PC-9 (cell line): Measurements from ENCODE around the gene CACNG7. TPM values are rescaled to one million over a fixed set of nuclear protein-coding genes. Genes with fewer than 3 reads are reported as not detected.

Source experiments
- BruUV-seq: library from RNA; stranded (reverse); fragments of 400-500 nt; replicated peaks from 2 replicates; lab custom pipeline; 2021; lab: Mats Ljungman, UMichigan
- CTCF ChIA-PET: fragments of 300-600 bp; sonication (Branson Sonifier 250); formaldehyde crosslinking; loops from one replicate; lab custom pipeline; 2022; ENCODE audit warnings: antibody characterized with exemption; lab: Charles Lee
- POLR2A ChIA-PET: fragments of 300-600 bp; sonication (Branson Sonifier 250); formaldehyde crosslinking; loops from one replicate; lab custom pipeline; 2022; ENCODE audit warnings: antibody characterized with exemption; ENCODE audit not compliant: unreplicated experiment; lab: Charles Lee
- DNase-seq, 2 experiments: peaks; one replicate each; pipeline versions ENCODE4 v3.0.0 to v3.0.0-alpha.2; 2015 to 2022; ENCODE audit warnings: mixed read lengths in 1 of 2
- H2AFZ ChIP-seq: fragments of 200-600 bp; sonication (generic); 2 replicates; pipeline ENCODE4 v1.8.1; 2017; ENCODE audit warnings: antibody characterized with exemption
- H3F3A ChIP-seq: fragments of 200-600 bp; sonication (generic); 2 replicates; pipeline ENCODE4 v1.8.1; 2017; ENCODE audit warnings: antibody characterized with exemption, mild to moderate bottlenecking, low read depth; ENCODE audit not compliant: insufficient read depth
- H3K27ac ChIP-seq: fragments of 200-600 bp; sonication (generic); 2 replicates; pipeline ENCODE4 v1.6.1; 2016; ENCODE audit warnings: mixed run types
- H3K27me3 ChIP-seq: fragments of 200-600 bp; sonication (generic); 2 replicates; pipeline ENCODE4 v1.6.1; 2016; ENCODE audit warnings: low read depth, mixed run types; ENCODE audit not compliant: insufficient read depth
- H3K36me3 ChIP-seq: fragments of 200-600 bp; sonication (generic); 2 replicates; pipeline ENCODE4 v1.6.1; 2016; ENCODE audit warnings: low read depth, mixed run types
- H3K4me1 ChIP-seq: fragments of 200-600 bp; sonication (generic); replicated peaks from 2 replicates; pipeline ENCODE4 v1.6.1; 2016; ENCODE audit warnings: mixed run types; ENCODE audit not compliant: insufficient read depth
- H3K4me2 ChIP-seq: fragments of 200-600 bp; sonication (generic); 2 replicates; pipeline ENCODE4 v1.6.1; 2017; ENCODE audit warnings: mixed run types
- H3K4me3 ChIP-seq: fragments of 200-600 bp; sonication (generic); 2 replicates; pipeline ENCODE4 v1.6.1; 2016; ENCODE audit warnings: mixed run types
- H3K79me2 ChIP-seq: fragments of 200-600 bp; sonication (generic); 2 replicates; pipeline ENCODE4 v1.6.1; 2017; ENCODE audit warnings: low read depth, mixed run types
- H3K9me2 ChIP-seq: fragments of 200-600 bp; sonication (generic); 2 replicates; pipeline ENCODE4 v1.8.1; 2017; ENCODE audit warnings: mild to moderate bottlenecking; ENCODE audit not compliant: insufficient read depth
- H3K9me3 ChIP-seq: fragments of 200-600 bp; sonication (generic); 2 replicates; pipeline ENCODE4 v1.8.1; 2016; ENCODE audit warnings: low read depth; ENCODE audit not compliant: insufficient read depth
- H4K20me1 ChIP-seq: fragments of 200-600 bp; sonication (generic); 2 replicates; pipeline ENCODE4 v1.8.1; 2017; ENCODE audit not compliant: insufficient read depth
- CTCF ChIP-seq: fragments of 200-600 bp; sonication (generic); conservative IDR thresholded peaks from 2 replicates; pipeline ENCODE4 v1.6.1; 2017; ENCODE audit warnings: mixed run types, antibody characterized with exemption, mild to moderate bottlenecking, moderate library complexity
- EZH2 ChIP-seq: fragments of 200-600 bp; sonication (generic); IDR thresholded peaks from 2 replicates; pipeline ENCODE4 v1.8.0; 2017; ENCODE audit warnings: antibody characterized with exemption, low read depth
- intact Hi-C: fragments of 100-400 bp; cut with micrococcal nuclease; formaldehyde crosslinking; loops from one replicate; pipeline ENCODE4 v1.10.0; 2022; ENCODE audit not compliant: unreplicated experiment
- total RNA-seq: library from RNA; stranded (reverse); gene quantifications from 2 replicates; pipeline ENCODE4 v1.2.3, GENCODE V29; 2021

The CACNG7 gene
- total RNA-seq, 1 experiment from 2014 or later: not detected

- Histone ChIP-seq H3K27me3 (no peaks in the 10 kb centered on the region), H3K79me2 (no peaks in the 10 kb centered on the region), H2AFZ (peak overlapping the region; percentile 86), H3F3A (peaks cover 25% of the 10 kb centered on the region), H3K4me2 (peak overlapping the region; percentile 90), H3K4me3 (peak overlapping the region; percentile 61; the same call in 1 of the 2 replicates), H3K9me2 (no peaks in the 10 kb centered on the region), H3K36me3 (no peaks in the 10 kb centered on the region; the same call in 1 of the 2 replicates), H3K4me1 (peaks cover 22% of the 10 kb centered on the region), H3K9me3 (no peaks in the 10 kb centered on the region), H3K27ac (no peak overlapping the region), H4K20me1 (no peaks in the 10 kb centered on the region)
- DNase-seq: peak in 1 of 2 experiments; percentile 11
- TF ChIP-seq CTCF (no peak), EZH2 (no peak)
- ChIA-PET CTCF (interaction anchor here (1.0 kb wide), 1 partner anchor 88 kb away, joined by 3 read pairs; no protein-coding TSS in a partner anchor), POLR2A (interaction anchor here (1.4 kb wide), 1 partner anchor 13 kb away, joined by 9 read pairs; the partner anchor contains the start of gene MYADM)
- intact Hi-C loops: loop anchor here (5.0 kb wide), 1 partner anchor 141 kb away; no protein-coding TSS in a partner anchor
- no TSS peak for BruUV-seq
Measured at GRCh38 chr19:53880711-53881481, 28.2 kb upstream of the CACNG7 start.

GRCh38 chr19:53881482-53882390 is 27.3 kb upstream of the CACNG7 start, which contains the start of gene PRKCG:
PRKCG (plus strand) TSS chr19:53882197; CDS start chr19:53882495, 298 bp downstream.
- DNase-seq: peak; percentile 72 to 93
- intact Hi-C loops: loop anchor here (1.0 to 5.0 kb wide), 2 partner anchors 39 to 141 kb away; no protein-coding TSS in a partner anchor

More at GRCh38 chr19:53881482-53882390, 27.3 kb upstream of the CACNG7 start, which contains the start of gene PRKCG:
- Histone ChIP-seq H3K4me2 (peak within 1 kb of the TSS; percentile 90), H3K4me3 (peak within 1 kb of the TSS; percentile 61), H2AFZ (peak within 1 kb of the TSS; percentile 86), H3K9me3 (no peaks in the 10 kb centered on the region), H3K79me2 (no peaks in the 10 kb centered on the region), H4K20me1 (no peaks in the 10 kb centered on the region), H3K4me1 (peaks cover 22% of the 10 kb centered on the region), H3F3A (peaks cover 27% of the 10 kb centered on the region), H3K36me3 (no peaks in the 10 kb centered on the region), H3K27ac (no peak within 1 kb of the TSS), H3K9me2 (no peaks in the 10 kb centered on the region), H3K27me3 (no peaks in the 10 kb centered on the region)
- TF ChIP-seq CTCF (peak; percentile 64), EZH2 (no peak)
- no TSS peak for BruUV-seq
- CTCF ChIA-PET: interaction anchor here (0.6 to 1.0 kb wide), 6 partner anchors 20 to 148 kb away, joined by 3 to 8 read pairs (median 4); no protein-coding TSS in a partner anchor
- POLR2A ChIA-PET: interaction anchor here (0.6 to 1.4 kb wide), 4 partner anchors 9 to 98 kb away, joined by 4 to 18 read pairs (median 8); partner anchors contain the start of gene MYADM
